HEK293 (cell line): ENCODE data around the gene KLK11.

Source experiments
- CTCF ChIA-PET: fragments of 350-600 bp; formaldehyde crosslinking; extraction: SDS; loops from one replicate; lab custom pipeline; 2021; ENCODE audit warnings: antibody characterized with exemption; lab: Yijun Ruan, JAX
- POLR2A ChIA-PET: fragments of 300-600 bp; formaldehyde crosslinking; extraction: SDS; loops from one replicate; lab custom pipeline; 2020; ENCODE audit warnings: antibody characterized with exemption, inconsistent platforms; lab: Yijun Ruan, JAX
- H3K27ac ChIP-seq: fragments of 200-500 bp; sonication (Bioruptor generic); 2 replicates; pipeline ENCODE4 v1.5.1; 2014; ENCODE audit warnings: low read depth, low read length, control low read depth, inconsistent platforms; ENCODE audit errors: extremely low read depth
- H3K36me3 ChIP-seq, 2 experiments: fragments of 200-500 bp in 1 of 2; sonication (Bioruptor generic) in 1 of 2; 1 replicate in 1 of 2; 2 replicates in 1 of 2; pipeline ENCODE4 v1.5.1; 2014 to 2017; ENCODE audit warnings: inconsistent platforms in 2 of 2, low read length in 2 of 2; ENCODE audit not compliant: control insufficient read depth in 2 of 2, insufficient read depth in 1 of 2
- H3K4me1 ChIP-seq: fragments of 200-500 bp; sonication (Bioruptor generic); 2 replicates; pipeline ENCODE4 v1.5.1; 2014; ENCODE audit warnings: mild to moderate bottlenecking, low read length, inconsistent platforms; ENCODE audit not compliant: control insufficient read depth, insufficient read depth
- H3K4me3 ChIP-seq: 2 replicates; pipeline ENCODE4 v1.5.1; 2011; ENCODE audit warnings: low read depth, mild to moderate bottlenecking, control low read depth, low read length, moderate library complexity
- H3K9me3 ChIP-seq: fragments of 200-500 bp; sonication (Bioruptor generic); 2 replicates; pipeline ENCODE4 v1.5.1; 2014; ENCODE audit warnings: low read depth, low read length, inconsistent platforms; ENCODE audit not compliant: control insufficient read depth, insufficient read depth
- FEZF1 ChIP-seq: fragments of 450-650 bp; formaldehyde crosslinking; IDR thresholded peaks from 2 replicates; pipeline ENCODE4 v1.5.1; 2016; ENCODE audit warnings: missing biosample characterization, missing genetic modification characterization
- GLI2 ChIP-seq: fragments of 450-650 bp; formaldehyde crosslinking; IDR thresholded peaks from 2 replicates; pipeline ENCODE4; 2017; ENCODE audit warnings: missing biosample characterization, missing genetic modification characterization, low read depth, borderline replicate concordance
- REST ChIP-seq: fragments of 450-650 bp; formaldehyde crosslinking; IDR thresholded peaks from 2 replicates; pipeline ENCODE4 v1.5.1; 2016; ENCODE audit warnings: missing biosample characterization, missing genetic modification characterization
- ZBTB1 ChIP-seq: fragments of 450-650 bp; formaldehyde crosslinking; IDR thresholded peaks from 2 replicates; pipeline ENCODE4 v1.5.1; 2016; ENCODE audit warnings: missing biosample characterization, missing genetic modification characterization
- ZBTB20 ChIP-seq: fragments of 450-650 bp; formaldehyde crosslinking; IDR thresholded peaks from 2 replicates; pipeline ENCODE4 v1.5.1; 2016; ENCODE audit warnings: missing biosample characterization, missing genetic modification characterization
- ZEB2 ChIP-seq: fragments of 450-650 bp; formaldehyde crosslinking; IDR thresholded peaks from 2 replicates; pipeline ENCODE4 v1.5.1; 2016; ENCODE audit warnings: missing biosample characterization, missing genetic modification characterization
- ZIC2 ChIP-seq: fragments of 450-650 bp; formaldehyde crosslinking; IDR thresholded peaks from 2 replicates; pipeline ENCODE4 v1.5.1; 2016; ENCODE audit warnings: missing biosample characterization, missing genetic modification characterization
- ZNF138 ChIP-seq: fragments of 450-650 bp; formaldehyde crosslinking; IDR thresholded peaks from 2 replicates; pipeline ENCODE4 v1.5.1; 2016; ENCODE audit warnings: missing biosample characterization, missing genetic modification characterization, borderline replicate concordance
- ZNF169 ChIP-seq: fragments of 450-650 bp; formaldehyde crosslinking; IDR thresholded peaks from 2 replicates; pipeline ENCODE4 v1.5.1; 2016; ENCODE audit warnings: missing biosample characterization, missing genetic modification characterization
- ZNF174 ChIP-seq: fragments of 450-650 bp; formaldehyde crosslinking; IDR thresholded peaks from 2 replicates; pipeline ENCODE4 v1.5.0; 2017; ENCODE audit warnings: missing biosample characterization, mild to moderate bottlenecking, missing genetic modification characterization
- ZNF549 ChIP-seq: fragments of 450-650 bp; IDR thresholded peaks from 2 replicates; pipeline ENCODE4 v1.5.1; 2018; ENCODE audit warnings: missing biosample characterization, missing genetic modification characterization, mild to moderate bottlenecking, inconsistent platforms, moderate library complexity
- ZNF596 ChIP-seq: fragments of 450-650 bp; IDR thresholded peaks from 2 replicates; pipeline ENCODE4 v1.5.0; 2018; ENCODE audit warnings: missing biosample characterization, mild to moderate bottlenecking, missing genetic modification characterization, moderate library complexity
- ZNF610 ChIP-seq: fragments of 450-650 bp; formaldehyde crosslinking; IDR thresholded peaks from 2 replicates; pipeline ENCODE4 v1.5.1; 2016; ENCODE audit warnings: missing biosample characterization, missing genetic modification characterization, borderline replicate concordance
- ZNF654 ChIP-seq: fragments of 450-650 bp; formaldehyde crosslinking; IDR thresholded peaks from 2 replicates; pipeline ENCODE4 v1.5.1; 2016; ENCODE audit warnings: low read depth, missing biosample characterization, missing genetic modification characterization
- ZNF658 ChIP-seq: fragments of 450-650 bp; formaldehyde crosslinking; IDR thresholded peaks from 2 replicates; pipeline ENCODE4; 2016; ENCODE audit warnings: missing biosample characterization, missing genetic modification characterization
- TF ChIP-seq, protein P1 (sequence below): fragments of 450-650 bp; formaldehyde crosslinking; IDR thresholded peaks from 2 replicates; pipeline ENCODE4 v1.5.1; 2016; ENCODE audit warnings: missing biosample characterization, missing genetic modification characterization

KLK11 gene

GRCh38 chr19:50974702-50975556, 51.5 kb downstream of the KLK11 start:
- ChIA-PET CTCF (interaction anchor here (0.6 kb wide), 1 partner anchor 28 kb away, joined by 3 read pairs; no protein-coding TSS in a partner anchor), POLR2A (no interaction called here)
- Histone ChIP-seq H3K9me3 (no peaks in the 10 kb centered on the region), H3K27ac (no peak overlapping the region), H3K4me1 (no peaks in the 10 kb centered on the region), H3K4me3 (no peak overlapping the region), H3K36me3 (no peaks in the 10 kb centered on the region)
- no peak for TF ChIP-seq ZNF549 (tag by site-specific recombination)
- TF ChIP-seq ZIC2 (tag by site-specific recombination), result no peak
- no peak for TF ChIP-seq ZNF169 (tag by site-specific recombination)

DNA sequence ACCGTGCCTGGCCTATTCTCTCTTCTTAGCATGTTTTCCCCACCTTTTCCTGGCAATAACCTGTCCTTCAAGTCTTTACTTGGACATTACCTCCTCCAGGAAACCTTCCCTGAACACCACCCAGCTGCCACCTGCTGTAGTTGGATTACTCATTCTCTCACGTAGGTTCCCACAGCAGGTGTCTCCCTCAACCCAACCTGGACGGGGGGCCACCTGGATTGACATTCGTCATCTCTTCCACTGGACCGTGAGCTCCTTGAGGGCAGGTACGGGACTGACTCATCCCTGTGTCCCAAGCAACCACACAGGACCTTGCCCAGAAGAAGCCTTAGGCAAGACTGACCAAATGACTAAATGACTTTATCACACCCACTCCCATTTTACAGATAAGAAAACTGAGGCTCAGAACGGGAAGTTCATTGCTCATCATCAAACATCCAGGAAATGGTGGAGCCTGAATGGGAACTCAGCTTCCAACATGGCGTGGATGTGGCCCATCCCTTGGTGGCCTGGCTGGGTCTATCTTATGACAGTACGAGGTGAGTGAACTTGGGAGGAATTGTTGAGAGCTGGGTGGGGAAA, 53.5 kb downstream of the KLK11 start:
- ChIA-PET POLR2A (no interaction called here), CTCF (interaction anchor here (0.6 to 1.3 kb wide), 3 partner anchors 44 to 287 kb away, joined by 3 to 7 read pairs (median 3); no protein-coding TSS in a partner anchor)
- Histone ChIP-seq H3K36me3 (no peaks in the 10 kb centered on the region), H3K27ac (no peak overlapping the region), H3K4me1 (no peaks in the 10 kb centered on the region), H3K4me3 (no peak overlapping the region), H3K9me3 (no peaks in the 10 kb centered on the region)
- TF ChIP-seq REST (no peak), ZBTB1 (tag by site-specific recombination) (no peak), ZEB2 (tag by site-specific recombination) (no peak), ZNF658 (tag by site-specific recombination) (no peak), FEZF1 (no peak), GLI2 (tag by site-specific recombination) (no peak), ZNF610 (no peak), ZNF596 (no peak), ZNF654 (tag by site-specific recombination) (no peak), ZNF138 (tag by site-specific recombination) (no peak), ZNF174 (tag by site-specific recombination) (no peak), ZBTB20 (tag by site-specific recombination) (no peak)
- TF ChIP-seq, protein P1, sequence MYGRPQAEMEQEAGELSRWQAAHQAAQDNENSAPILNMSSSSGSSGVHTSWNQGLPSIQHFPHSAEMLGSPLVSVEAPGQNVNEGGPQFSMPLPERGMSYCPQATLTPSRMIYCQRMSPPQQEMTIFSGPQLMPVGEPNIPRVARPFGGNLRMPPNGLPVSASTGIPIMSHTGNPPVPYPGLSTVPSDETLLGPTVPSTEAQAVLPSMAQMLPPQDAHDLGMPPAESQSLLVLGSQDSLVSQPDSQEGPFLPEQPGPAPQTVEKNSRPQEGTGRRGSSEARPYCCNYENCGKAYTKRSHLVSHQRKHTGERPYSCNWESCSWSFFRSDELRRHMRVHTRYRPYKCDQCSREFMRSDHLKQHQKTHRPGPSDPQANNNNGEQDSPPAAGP (tag by site-specific recombination), result no peak
